Stomach smooth muscle (tissue), 2 donors: ENCODE measurements around the gene MTG2.

Source experiments
- H3K27ac ChIP-seq: one replicate; pipeline ENCODE4 v1.7.0; 2013; ENCODE audit warnings: mild to moderate bottlenecking, low read length, inconsistent platforms
- H3K27me3 ChIP-seq, 2 donors: one replicate each; pipeline ENCODE4 v1.7.0; 2013; ENCODE audit warnings: low read length in 2 of 2; ENCODE audit not compliant: insufficient read depth in 2 of 2, control insufficient read depth in 1 of 2
- H3K36me3 ChIP-seq, 2 donors: one replicate each; pipeline ENCODE4 v1.7.0; 2013; ENCODE audit warnings: low read length in 2 of 2; ENCODE audit not compliant: control insufficient read depth in 2 of 2, insufficient read depth in 2 of 2
- H3K4me1 ChIP-seq: one replicate; pipeline ENCODE4 v1.7.0; 2013; ENCODE audit warnings: low read length; ENCODE audit not compliant: control insufficient read depth, insufficient read depth
- H3K4me3 ChIP-seq, 2 donors: one replicate each; pipeline ENCODE4 v1.7.0; 2013; ENCODE audit warnings: low read length in 2 of 2
- H3K9ac ChIP-seq, 2 donors: one replicate each; pipeline ENCODE4 v1.7.0; 2013; ENCODE audit warnings: low read length in 2 of 2, mild to moderate bottlenecking in 1 of 2
- H3K9me3 ChIP-seq, 2 donors: one replicate each; pipeline ENCODE4 v1.7.0; 2013; ENCODE audit warnings: low read length in 2 of 2; ENCODE audit not compliant: control insufficient read depth in 2 of 2
- donor health status: healthy.
- donor health status: Pancreatic carcinoma.

The MTG2 gene

DNA sequence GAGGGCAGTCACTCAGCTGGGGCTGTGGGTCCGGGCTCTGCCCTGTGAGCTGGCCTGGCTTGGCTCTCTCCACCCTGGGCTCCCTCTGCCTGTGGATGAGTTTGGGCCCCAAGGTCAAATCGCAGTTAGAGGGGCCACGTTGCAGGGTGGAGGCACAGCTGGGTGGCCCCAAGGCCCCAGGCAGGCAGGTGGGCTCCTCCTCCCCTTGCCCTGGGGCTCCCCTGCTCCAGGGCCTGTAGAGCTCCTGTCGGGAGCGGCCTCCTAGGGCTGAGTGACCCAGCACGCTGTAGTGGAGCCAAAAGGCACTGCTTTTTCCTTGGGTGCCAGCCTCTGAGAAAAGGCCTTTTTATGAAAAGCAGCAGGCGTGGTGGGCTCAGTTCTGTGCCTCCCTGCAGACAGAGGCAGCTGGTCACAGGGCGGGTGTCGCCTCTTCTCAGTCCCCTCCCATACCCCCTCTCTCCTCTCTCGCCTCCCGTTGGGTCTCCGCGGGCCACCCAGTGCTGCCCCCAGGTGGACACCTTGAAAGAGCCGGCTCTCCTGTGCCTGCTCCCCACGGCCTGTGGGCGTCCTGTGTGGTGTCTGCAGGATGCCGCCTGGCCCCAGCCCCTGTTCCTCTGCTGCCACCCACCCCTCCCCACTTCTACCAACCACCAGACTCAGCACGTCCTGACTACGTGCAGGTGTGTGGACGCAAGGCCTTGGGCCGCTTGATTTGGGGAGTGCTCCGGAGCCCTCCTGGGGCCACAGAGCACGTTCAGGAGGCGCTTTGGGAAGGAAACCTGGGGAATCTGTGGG, 26.0 kb upstream of the MTG2 start:
- Histone ChIP-seq H3K27me3 (no peaks in the 10 kb centered on the region), H3K9me3 (no peaks in the 10 kb centered on the region), H3K4me3 (peak overlapping the region in 1 of 2 donors; percentile 22), H3K27ac (no peak overlapping the region), H3K4me1 (peaks cover 8% of the 10 kb centered on the region), H3K9ac (no peak overlapping the region), H3K36me3 (peaks cover 10 to 12% of the 10 kb centered on the region in 2 donors)

DNA sequence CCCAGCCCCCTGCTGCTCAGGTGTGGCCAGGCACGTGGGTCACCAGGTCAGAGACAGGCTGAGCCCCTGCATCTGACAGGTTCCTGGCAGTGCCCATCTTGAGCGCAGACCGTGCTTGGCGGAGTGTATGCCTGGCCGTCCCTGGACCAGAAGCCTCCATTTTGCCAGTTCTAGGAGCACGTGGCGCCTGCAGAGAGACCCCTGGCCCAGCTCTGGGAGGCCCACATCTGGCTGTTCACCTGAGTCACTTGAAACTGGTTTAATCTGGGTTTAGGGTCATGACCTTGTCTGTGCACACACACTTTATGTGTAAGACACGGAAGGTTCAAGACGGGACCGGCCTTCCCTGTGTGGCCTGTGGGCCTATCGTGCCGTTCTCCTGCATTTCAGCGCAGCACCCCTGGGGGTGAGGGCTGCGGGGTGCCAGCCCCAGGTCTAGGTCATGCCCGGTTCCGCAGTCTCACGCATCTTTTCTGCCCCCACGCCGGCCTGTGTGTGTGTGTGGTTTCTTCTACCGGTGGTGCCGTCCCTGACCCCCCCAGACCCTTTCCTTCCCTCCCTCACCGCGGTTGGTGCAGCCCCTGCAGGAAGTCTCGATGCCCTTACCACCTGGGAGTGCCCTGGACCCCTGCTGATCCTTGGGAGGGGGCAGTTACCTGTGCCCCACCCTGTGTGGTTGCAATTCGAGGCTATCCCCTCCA, 25.3 kb upstream of the MTG2 start:
- H3K9ac ChIP-seq, result no peak overlapping the region
- H3K4me3 ChIP-seq, result no peak overlapping the region
- H3K27me3 ChIP-seq, result no peaks in the 10 kb centered on the region
- H3K9me3 ChIP-seq, result no peaks in the 10 kb centered on the region
- peaks cover 12 to 13% of the 10 kb centered on the region in 2 donors for H3K36me3 ChIP-seq
- no peak overlapping the region for H3K27ac ChIP-seq
- peaks cover 8% of the 10 kb centered on the region for H3K4me1 ChIP-seq

DNA sequence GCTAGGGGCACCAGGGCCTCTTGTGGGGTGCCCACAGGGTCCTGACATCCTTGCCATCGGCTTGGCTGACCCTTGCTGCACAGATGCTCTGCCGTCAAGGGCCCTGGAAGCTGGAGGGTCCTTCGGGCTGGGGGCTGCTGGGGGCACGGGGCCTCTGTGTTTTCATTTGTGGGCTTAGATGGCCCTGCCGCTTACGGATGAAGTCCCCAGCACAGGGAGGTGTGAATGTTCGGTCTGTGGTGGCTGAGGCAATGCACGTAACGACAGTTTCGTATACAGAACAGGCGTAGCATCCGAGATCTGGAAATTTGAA, 24.8 kb upstream of the MTG2 start:
- peaks cover 14 to 18% of the 10 kb centered on the region in 2 donors for H3K36me3 ChIP-seq
- peaks cover 8% of the 10 kb centered on the region for H3K4me1 ChIP-seq
- H3K4me3 ChIP-seq, result no peak overlapping the region
- H3K9me3 ChIP-seq, result no peaks in the 10 kb centered on the region
- no peak overlapping the region for H3K9ac ChIP-seq
- H3K27me3 ChIP-seq, result no peaks in the 10 kb centered on the region
- H3K27ac ChIP-seq, result no peak overlapping the region

DNA sequence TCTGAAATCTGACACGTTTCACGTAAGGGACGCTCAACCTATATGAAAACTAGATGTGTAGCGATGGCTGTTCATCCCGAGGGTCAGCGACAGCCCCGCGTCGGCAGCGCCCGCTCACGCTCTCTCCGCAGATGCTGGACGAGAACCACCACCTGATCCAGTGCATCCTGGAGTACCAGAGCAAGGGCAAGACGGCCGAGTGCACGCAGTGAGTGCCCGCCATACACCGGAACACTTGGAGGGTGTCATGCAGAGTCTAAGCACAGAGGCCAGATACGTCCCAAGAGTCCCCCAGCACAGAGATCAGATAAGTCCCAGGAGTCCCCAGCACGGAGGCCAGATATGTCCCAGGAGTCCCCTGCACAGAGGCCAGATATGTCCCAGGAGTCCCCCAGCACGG, 24.3 kb upstream of the MTG2 start:
- Histone ChIP-seq H3K36me3 (peaks cover 14 to 20% of the 10 kb centered on the region in 2 donors), H3K4me1 (peaks cover 8% of the 10 kb centered on the region)

DNA sequence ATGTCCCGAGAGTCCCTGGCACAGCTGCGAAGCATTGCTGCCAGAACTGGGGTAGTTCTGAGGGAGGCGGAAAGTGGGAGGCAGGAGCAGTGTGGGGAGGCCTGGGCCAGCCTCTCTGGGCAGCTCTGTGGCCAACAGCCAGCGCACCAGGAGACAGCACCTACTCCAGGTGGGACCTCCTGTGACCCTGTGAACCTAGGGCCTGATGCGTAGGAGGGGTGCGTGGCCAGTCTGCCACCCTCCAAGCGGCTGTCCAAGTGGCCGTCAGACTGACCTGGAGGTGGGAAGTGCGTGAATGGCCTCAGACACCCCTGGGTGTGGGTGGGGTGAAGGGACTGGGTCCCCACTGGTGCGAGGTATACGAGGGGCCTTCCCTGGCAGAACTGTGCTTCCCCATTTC, 23.8 kb upstream of the MTG2 start:
- Histone ChIP-seq H3K27ac (no peak overlapping the region), H3K36me3 (peaks cover 14 to 24% of the 10 kb centered on the region in 2 donors)

More for the DNA sequence above, 24.3 kb upstream of the MTG2 start:
- Histone ChIP-seq H3K4me3 (no peak overlapping the region), H3K9me3 (no peaks in the 10 kb centered on the region), H3K9ac (no peak overlapping the region), H3K27ac (no peak overlapping the region), H3K27me3 (no peaks in the 10 kb centered on the region)

DNA sequence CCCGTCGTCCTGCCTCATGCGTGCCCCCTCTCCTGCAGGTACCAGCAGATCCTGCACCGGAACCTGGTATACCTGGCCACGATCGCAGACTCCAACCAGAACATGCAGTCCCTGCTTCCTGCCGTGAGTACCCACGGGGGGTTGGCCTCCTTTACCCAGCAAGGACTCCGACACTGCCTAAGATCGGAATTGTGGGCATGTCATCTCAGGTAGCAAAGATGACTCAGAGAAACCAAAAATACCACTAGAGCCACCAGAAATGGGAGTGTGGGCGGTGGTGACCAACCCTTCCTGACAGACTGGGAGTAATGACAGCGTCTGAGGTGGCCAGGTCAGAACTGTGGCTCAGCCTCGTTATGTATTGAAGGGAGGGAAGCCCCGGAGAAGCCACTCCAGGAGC, 23.0 kb upstream of the MTG2 start:
- H3K4me1 ChIP-seq, result peaks cover 8% of the 10 kb centered on the region
- H3K4me3 ChIP-seq, result no peak overlapping the region
- H3K9ac ChIP-seq, result no peak overlapping the region
- no peaks in the 10 kb centered on the region for H3K9me3 ChIP-seq
- no peaks in the 10 kb centered on the region for H3K27me3 ChIP-seq
- peaks cover 11 to 31% of the 10 kb centered on the region in 2 donors for H3K36me3 ChIP-seq
- H3K27ac ChIP-seq, result no peak overlapping the region

More for the DNA sequence above, 23.8 kb upstream of the MTG2 start:
- H3K4me1 ChIP-seq, result peaks cover 8% of the 10 kb centered on the region
- no peaks in the 10 kb centered on the region for H3K9me3 ChIP-seq
- H3K4me3 ChIP-seq, result no peak overlapping the region
- H3K27me3 ChIP-seq, result no peaks in the 10 kb centered on the region
- no peak overlapping the region for H3K9ac ChIP-seq

DNA sequence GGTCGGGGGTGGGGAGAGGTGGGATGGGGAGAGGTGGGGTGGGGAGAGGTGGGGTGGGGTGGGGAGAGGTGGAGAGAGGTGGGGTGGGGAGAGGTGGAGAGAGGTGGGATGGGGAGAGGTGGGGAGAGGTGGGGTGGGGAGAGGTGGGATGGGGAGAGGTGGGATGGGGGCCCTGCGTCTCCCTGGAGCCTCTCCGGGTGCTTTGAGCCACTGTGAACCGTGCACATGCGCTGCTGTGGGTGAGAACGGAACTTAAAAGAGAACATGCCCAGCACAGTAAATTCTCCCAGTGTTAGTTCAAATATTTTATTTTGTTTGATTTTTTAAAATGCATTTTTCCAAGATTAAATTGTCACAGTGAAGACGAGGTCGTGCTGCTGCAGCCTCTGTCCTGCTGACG, 22.6 kb upstream of the MTG2 start:
- H3K27me3 ChIP-seq, result no peaks in the 10 kb centered on the region
- no peaks in the 10 kb centered on the region for H3K9me3 ChIP-seq
- H3K4me3 ChIP-seq, result no peak overlapping the region
- H3K9ac ChIP-seq, result no peak overlapping the region
- no peak overlapping the region for H3K27ac ChIP-seq
- peaks cover 16 to 35% of the 10 kb centered on the region in 2 donors for H3K36me3 ChIP-seq
- H3K4me1 ChIP-seq, result peaks cover 8% of the 10 kb centered on the region

DNA sequence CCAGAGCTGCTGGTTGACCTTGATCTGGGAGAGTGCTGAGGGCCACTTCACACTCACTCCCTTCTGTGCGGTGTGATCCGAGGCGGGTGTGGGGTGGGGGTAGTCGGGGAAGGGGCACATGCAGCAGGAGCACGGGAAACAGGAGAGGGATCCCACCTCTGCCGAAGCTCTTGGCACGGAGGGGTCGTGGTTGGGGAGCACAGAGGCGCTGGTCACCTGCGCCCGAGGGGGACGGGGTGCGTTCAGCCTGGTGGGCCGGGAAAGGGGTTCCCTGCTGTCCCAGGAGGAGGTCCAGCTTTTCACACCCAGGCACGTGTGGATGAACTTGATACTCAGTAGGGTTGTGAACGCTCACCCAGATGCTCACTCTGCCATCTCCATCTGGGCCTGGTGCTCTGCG, 22.0 kb upstream of the MTG2 start:
- Histone ChIP-seq H3K9me3 (no peaks in the 10 kb centered on the region), H3K4me1 (peaks cover 8% of the 10 kb centered on the region), H3K9ac (no peak overlapping the region), H3K27ac (no peak overlapping the region), H3K27me3 (no peaks in the 10 kb centered on the region), H3K4me3 (no peak overlapping the region), H3K36me3 (peaks cover 22 to 40% of the 10 kb centered on the region in 2 donors)

DNA sequence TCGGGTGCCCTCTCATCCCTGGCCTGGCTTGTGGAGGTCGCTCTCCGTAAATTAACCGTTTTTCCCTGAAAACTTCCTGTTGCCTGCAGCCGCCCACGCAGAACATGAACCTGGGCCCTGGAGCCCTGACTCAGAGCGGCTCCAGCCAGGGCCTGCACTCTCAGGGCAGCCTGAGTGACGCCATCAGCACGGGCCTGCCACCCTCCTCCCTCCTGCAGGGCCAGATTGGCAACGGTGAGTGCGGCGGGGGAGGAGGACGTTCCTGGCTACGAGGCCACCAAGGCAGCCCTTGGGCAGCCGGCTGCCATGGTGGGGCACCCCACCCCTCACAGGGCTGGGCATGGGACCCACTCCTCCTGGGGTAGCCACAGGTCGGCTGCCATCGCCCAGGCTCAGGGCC, 21.5 kb upstream of the MTG2 start:
- Histone ChIP-seq H3K9me3 (no peaks in the 10 kb centered on the region), H3K27me3 (no peaks in the 10 kb centered on the region), H3K4me3 (no peak overlapping the region), H3K9ac (no peak overlapping the region), H3K27ac (no peak overlapping the region), H3K36me3 (peaks cover 23 to 40% of the 10 kb centered on the region in 2 donors), H3K4me1 (peaks cover 6% of the 10 kb centered on the region)

DNA sequence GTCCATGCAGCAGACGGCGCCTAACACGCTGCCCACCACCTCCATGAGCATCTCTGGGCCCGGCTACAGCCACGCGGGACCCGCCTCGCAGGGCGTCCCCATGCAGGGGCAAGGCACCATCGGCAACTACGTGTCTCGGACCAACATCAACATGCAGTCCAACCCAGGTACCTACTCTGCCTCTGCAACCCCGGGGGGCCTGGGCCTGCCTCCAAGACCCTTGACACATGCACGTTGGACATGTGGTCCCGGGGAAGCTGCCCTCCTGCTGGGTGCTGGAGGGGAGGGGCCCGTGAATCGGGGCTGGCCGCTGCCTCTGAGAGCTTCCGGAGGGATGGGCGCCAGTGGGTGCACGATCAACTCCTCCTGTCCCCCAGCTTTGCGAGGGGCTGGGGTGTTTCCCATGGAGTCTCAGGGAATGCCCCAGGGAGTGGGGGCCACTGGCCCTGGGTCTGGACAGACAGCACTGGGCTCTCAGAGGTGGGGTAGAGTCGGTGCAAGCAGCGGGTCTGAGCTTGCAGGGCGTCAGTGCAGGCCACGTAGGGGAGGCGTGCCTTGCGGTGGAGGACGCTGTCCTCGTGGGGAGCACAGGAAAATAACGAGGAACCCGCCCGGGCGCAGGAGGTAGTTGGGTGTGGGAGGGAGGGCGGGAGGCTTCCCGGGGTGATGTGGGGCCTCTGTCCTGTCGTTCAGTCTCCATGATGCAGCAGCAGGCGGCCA, 19.9 kb upstream of the MTG2 start:
- Histone ChIP-seq H3K27me3 (no peaks in the 10 kb centered on the region), H3K36me3 (peaks cover 23 to 40% of the 10 kb centered on the region in 2 donors), H3K4me1 (no peaks in the 10 kb centered on the region), H3K9me3 (no peaks in the 10 kb centered on the region), H3K27ac (no peak overlapping the region), H3K4me3 (no peak overlapping the region), H3K9ac (no peak overlapping the region)
